Tibial artery (tissue), 4 donors: ENCODE results near the gene OR8A1.
"Not testable (repeated sequence)": the region's sequence is repeated elsewhere in the genome, so short reads cannot be mapped to it uniquely, and the experiment has no call there.

Experiments used
- DNase-seq, 2 donors: peaks; one replicate each; pipeline ENCODE4 v3.0.0-alpha.2; 2019
- H3K27ac ChIP-seq, 2 donors: fragments of 200-600 bp; sonication (generic) in 1 of 2; 1 replicate in 1 of 2; 2 replicates in 1 of 2; pipeline ENCODE4 v1.5.1; 2018 to 2019; ENCODE audit warnings: mild to moderate bottlenecking in 1 of 2
- H3K27me3 ChIP-seq, 2 donors: fragments of 200-600 bp; sonication (generic) in 1 of 2; one replicate each; pipeline versions ENCODE4 v1.5.1 to v1.6.0; 2016 to 2019
- H3K36me3 ChIP-seq, 3 donors: fragments of 200-600 bp; sonication (generic) in 2 of 3; one replicate each; pipeline ENCODE4 v1.5.1; 2016 to 2019; ENCODE audit warnings: mild to moderate bottlenecking in 2 of 3
- H3K4me1 ChIP-seq, 4 donors: fragments of 200-600 bp; sonication (generic) in 2 of 4; 1 replicate in 3 of 4; 2 replicates in 1 of 4; pipeline ENCODE4 v1.5.1; 2016 to 2019
- H3K4me3 ChIP-seq, 2 donors: fragments of 200-600 bp; sonication (generic) in 1 of 2; 1 replicate in 1 of 2; 2 replicates in 1 of 2; pipeline ENCODE4 v1.5.1; 2018 to 2019; ENCODE audit warnings: mild to moderate bottlenecking in 2 of 2
- H3K9me3 ChIP-seq, 3 donors: fragments of 200-600 bp; sonication (generic) in 1 of 3; one replicate each; pipeline ENCODE4 v1.5.1; 2016 to 2019
- CTCF ChIP-seq, 2 experiments: fragments of 200-600 bp in 1 of 2; fragments of 450-650 bp in 1 of 2; IDR thresholded peaks; one replicate each; pipeline ENCODE4 v1.5.1; 2017 to 2019; ENCODE audit warnings: antibody characterized with exemption in 2 of 2, mild to moderate bottlenecking in 1 of 2, moderate library complexity in 1 of 2
- intact Hi-C: fragments of 100-400 bp; cut with DNase I; formaldehyde crosslinking; loops from one replicate; pipeline ENCODE4 v1.15.0; 2023; ENCODE audit warnings: low total_unique reads

The OR8A1 gene

GRCh38 chr11:124592627-124593026 lies 22.8 kb downstream of the OR8A1 start:
- Histone ChIP-seq H3K27ac (no peak overlapping the region), H3K9me3 (no peaks in the 10 kb centered on the region), H3K36me3 (no peaks in the 10 kb centered on the region), H3K4me1 (no peaks in the 10 kb centered on the region), H3K27me3 (peaks cover 0 to 9% of the 10 kb centered on the region in 2 donors), H3K4me3 (no peak overlapping the region)
- no peak for DNase-seq
- TF ChIP-seq CTCF (IDR thresholded peaks at IDR 0.05) = no peak
- intact Hi-C loops = no loop called here

DNA sequence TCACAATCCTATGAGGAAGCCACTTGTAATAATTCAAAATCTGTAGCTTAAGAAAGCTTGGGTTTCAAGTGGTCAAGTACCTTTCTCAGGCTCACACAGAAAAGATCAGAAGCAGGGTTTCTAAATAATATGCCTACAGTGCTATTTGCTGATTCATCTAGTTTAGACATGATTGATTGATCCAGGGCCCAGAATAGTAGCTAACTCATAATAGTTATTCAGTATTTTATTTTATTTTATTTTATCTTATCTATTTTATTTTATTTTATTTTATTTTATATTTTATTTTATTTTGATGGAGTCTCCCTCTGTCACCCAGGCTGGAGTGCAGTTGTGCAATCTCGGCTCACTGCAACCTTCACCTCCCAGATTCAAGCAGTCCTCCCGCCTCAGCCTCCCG lies 25.5 kb downstream of the OR8A1 start:
- no peak for DNase-seq
- Histone ChIP-seq H3K27me3 (peaks cover 0 to 6% of the 10 kb centered on the region in 2 donors), H3K9me3 (no peaks in the 10 kb centered on the region), H3K4me3 (no peak overlapping the region), H3K36me3 (no peaks in the 10 kb centered on the region), H3K4me1 (no peaks in the 10 kb centered on the region), H3K27ac (no peak overlapping the region)
- intact Hi-C loops = no loop called here
- TF ChIP-seq CTCF (IDR thresholded peaks at IDR 0.05) = no peak

DNA sequence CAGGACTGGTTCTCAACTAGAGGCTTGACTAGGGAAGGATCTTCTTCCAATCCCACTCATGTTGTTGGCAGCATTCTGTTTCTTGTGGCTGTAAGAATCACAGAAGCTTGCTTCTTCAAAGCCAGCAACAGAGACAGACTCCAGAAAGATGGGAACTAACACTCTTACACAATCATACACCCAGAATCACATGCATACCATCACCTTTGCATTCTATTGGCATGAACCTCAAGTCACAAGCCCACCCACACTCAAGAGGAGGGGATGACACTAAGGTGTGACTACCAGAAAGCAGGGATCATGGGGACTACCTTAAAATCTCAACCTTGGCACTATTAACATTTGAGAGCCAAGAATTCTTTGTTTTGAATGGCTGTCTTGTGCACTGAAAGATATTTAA lies 27.8 kb downstream of the OR8A1 start:
- H3K4me1 ChIP-seq = no peaks in the 10 kb centered on the region
- no peak overlapping the region for H3K27ac ChIP-seq
- intact Hi-C loops = no loop called here
- H3K4me3 ChIP-seq = no peak overlapping the region
- H3K27me3 ChIP-seq = peaks cover 0 to 6% of the 10 kb centered on the region in 2 donors
- TF ChIP-seq CTCF (IDR thresholded peaks at IDR 0.05) = no peak
- no peak for DNase-seq
- no peaks in the 10 kb centered on the region for H3K9me3 ChIP-seq
- H3K36me3 ChIP-seq = no peaks in the 10 kb centered on the region

- Histone ChIP-seq H3K4me1 (no peaks in the 10 kb centered on the region), H3K27ac (no peak overlapping the region), H3K36me3 (no peaks in the 10 kb centered on the region), H3K9me3 (no peaks in the 10 kb centered on the region), H3K27me3 (no peaks in the 10 kb centered on the region), H3K4me3 (no peak overlapping the region)
- no peak for DNase-seq
- no peak for TF ChIP-seq CTCF (IDR thresholded peaks at IDR 0.05)
- intact Hi-C loops = no loop called here
Measured at GRCh38 chr11:124600621-124601320, 31.0 kb downstream of the OR8A1 start.

DNA sequence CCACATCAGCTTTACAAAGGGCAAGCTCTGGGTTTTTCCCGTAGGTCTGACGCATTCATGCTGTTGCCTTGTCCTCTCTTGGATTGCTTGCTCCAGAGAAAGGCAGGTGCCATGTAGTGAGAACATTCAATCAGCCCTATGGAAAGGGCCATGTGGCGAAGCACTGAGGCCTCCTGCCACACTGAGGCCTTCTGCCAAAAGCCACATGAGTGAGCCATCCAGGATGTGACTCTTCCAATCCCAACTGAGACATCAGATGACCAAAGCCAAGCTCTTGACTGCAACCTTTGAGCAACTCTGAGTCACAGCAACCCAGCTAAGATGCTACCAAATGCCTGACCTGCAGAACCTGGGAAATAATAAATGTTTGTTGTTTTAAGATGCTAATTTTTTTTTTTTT lies 32.4 kb downstream of the OR8A1 start:
- no peak for TF ChIP-seq CTCF (IDR thresholded peaks at IDR 0.05)
- H3K9me3 ChIP-seq = no peaks in the 10 kb centered on the region
- no peak overlapping the region for H3K27ac ChIP-seq
- intact Hi-C loops = no loop called here
- DNase-seq = no peak
- no peaks in the 10 kb centered on the region for H3K4me1 ChIP-seq
- no peak overlapping the region for H3K4me3 ChIP-seq
- no peaks in the 10 kb centered on the region for H3K27me3 ChIP-seq
- no peaks in the 10 kb centered on the region for H3K36me3 ChIP-seq

DNA sequence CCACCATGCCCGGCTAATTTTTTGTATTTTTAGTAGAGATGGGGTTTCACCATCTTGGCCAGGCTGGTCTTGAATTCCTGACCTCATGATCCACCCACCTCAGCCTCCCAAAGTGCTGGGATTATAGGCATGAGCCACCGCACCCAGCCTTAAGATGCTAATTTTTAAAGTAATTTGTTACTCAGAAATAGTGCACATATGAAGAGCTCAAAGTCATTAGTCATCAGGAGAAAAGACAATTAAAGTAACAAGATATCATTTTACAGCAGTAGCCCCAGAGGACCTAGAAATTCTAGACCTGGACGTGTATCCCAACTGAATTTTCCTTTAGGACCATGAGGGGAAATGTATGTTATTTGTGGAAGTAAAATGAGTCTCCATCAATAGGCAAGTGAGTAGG lies 32.9 kb downstream of the OR8A1 start:
- H3K36me3 ChIP-seq, DNase-seq, H3K4me1 ChIP-seq, intact Hi-C loops, H3K27me3 ChIP-seq, H3K27ac ChIP-seq, H3K4me3 ChIP-seq, H3K9me3 ChIP-seq: not testable (repeated sequence)
